ENCODE data around the gene CDH15.

The CDH15 gene

GRCh38 chr16:89171216-89172170, at the start of gene CDH15:
TSS of gene CDH15 (plus strand) at chr16:89171748. CDS start at chr16:89171832, 84 bp downstream.
- no peak for FAIRE-seq

- no peak for FAIRE-seq
Measured at GRCh38 chr16:89122322-89122851, 49.2 kb upstream of the CDH15 start.

- FAIRE-seq: no peak
Measured at GRCh38 chr16:89123001-89123830, 48.3 kb upstream of the CDH15 start.

GRCh38 chr16:89123831-89124100, 47.8 kb upstream of the CDH15 start:
- no peak for FAIRE-seq

GRCh38 chr16:89129378-89129777, 42.2 kb upstream of the CDH15 start:
- no peak for FAIRE-seq

GRCh38 chr16:89130448-89130847, 41.1 kb upstream of the CDH15 start:
- no peak for FAIRE-seq

GRCh38 chr16:89131783-89132182, 39.8 kb upstream of the CDH15 start:
- no peak for FAIRE-seq

GRCh38 chr16:89132194-89133005, 39.1 kb upstream of the CDH15 start:
- no peak for FAIRE-seq

GRCh38 chr16:89133457-89134127, 38.0 kb upstream of the CDH15 start:
- FAIRE-seq: no peak

GRCh38 chr16:89134269-89134668, 37.3 kb upstream of the CDH15 start:
- FAIRE-seq: no peak

- no peak for FAIRE-seq
Measured at GRCh38 chr16:89135166-89135565, 36.4 kb upstream of the CDH15 start.

GRCh38 chr16:89135971-89136765, 35.4 kb upstream of the CDH15 start:
- no peak for FAIRE-seq

- FAIRE-seq: no peak
Measured at GRCh38 chr16:89136931-89137330, 34.6 kb upstream of the CDH15 start.

- FAIRE-seq: no peak
Measured at GRCh38 chr16:89137666-89138512, 33.7 kb upstream of the CDH15 start.

- no peak for FAIRE-seq
Measured at GRCh38 chr16:89138513-89138795, 33.1 kb upstream of the CDH15 start.

GRCh38 chr16:89138843-89139520, 32.6 kb upstream of the CDH15 start:
- no peak for FAIRE-seq

- no peak for FAIRE-seq
Measured at GRCh38 chr16:89139907-89140361, 31.6 kb upstream of the CDH15 start.

GRCh38 chr16:89140401-89140800, 31.1 kb upstream of the CDH15 start:
- FAIRE-seq: no peak

GRCh38 chr16:89140981-89141883, 30.3 kb upstream of the CDH15 start:
- FAIRE-seq: no peak
